NB4 (cell line): Measurements from ENCODE around the gene ANKRD28.

Experiments used
- MYC ChIP-seq: IDR thresholded peaks from 2 replicates; pipeline ENCODE4 v1.6.1; 2011; ENCODE audit warnings: low read depth, low read length
- POLR2A ChIP-seq: IDR thresholded peaks from 2 replicates; pipeline ENCODE4 v1.6.1; 2011; ENCODE audit warnings: mild to moderate bottlenecking; ENCODE audit not compliant: insufficient read length; ENCODE audit errors: extremely low read depth
- TF ChIP-seq, protein P1 (sequence below): IDR thresholded peaks from one replicate; pipeline ENCODE4 v1.5.1; 2012; ENCODE audit warnings: low read depth, low read length

GRCh38 chr3:15690230-15690629, 107.5 kb downstream of the ANKRD28 start:
- TF ChIP-seq, protein P1, sequence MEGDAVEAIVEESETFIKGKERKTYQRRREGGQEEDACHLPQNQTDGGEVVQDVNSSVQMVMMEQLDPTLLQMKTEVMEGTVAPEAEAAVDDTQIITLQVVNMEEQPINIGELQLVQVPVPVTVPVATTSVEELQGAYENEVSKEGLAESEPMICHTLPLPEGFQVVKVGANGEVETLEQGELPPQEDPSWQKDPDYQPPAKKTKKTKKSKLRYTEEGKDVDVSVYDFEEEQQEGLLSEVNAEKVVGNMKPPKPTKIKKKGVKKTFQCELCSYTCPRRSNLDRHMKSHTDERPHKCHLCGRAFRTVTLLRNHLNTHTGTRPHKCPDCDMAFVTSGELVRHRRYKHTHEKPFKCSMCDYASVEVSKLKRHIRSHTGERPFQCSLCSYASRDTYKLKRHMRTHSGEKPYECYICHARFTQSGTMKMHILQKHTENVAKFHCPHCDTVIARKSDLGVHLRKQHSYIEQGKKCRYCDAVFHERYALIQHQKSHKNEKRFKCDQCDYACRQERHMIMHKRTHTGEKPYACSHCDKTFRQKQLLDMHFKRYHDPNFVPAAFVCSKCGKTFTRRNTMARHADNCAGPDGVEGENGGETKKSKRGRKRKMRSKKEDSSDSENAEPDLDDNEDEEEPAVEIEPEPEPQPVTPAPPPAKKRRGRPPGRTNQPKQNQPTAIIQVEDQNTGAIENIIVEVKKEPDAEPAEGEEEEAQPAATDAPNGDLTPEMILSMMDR, result no peak
- TF ChIP-seq POLR2A, result no peak
- TF ChIP-seq MYC, result no peak
